ENCODE results near the gene VRTN.
A peak's percentile ranks its signal among the peaks of the same experiment; 100 is the strongest.
"Not testable (repeated sequence)": the region's sequence is repeated elsewhere in the genome, so short reads cannot be mapped to it uniquely, and the experiment has no call there.

VRTN gene

DNA sequence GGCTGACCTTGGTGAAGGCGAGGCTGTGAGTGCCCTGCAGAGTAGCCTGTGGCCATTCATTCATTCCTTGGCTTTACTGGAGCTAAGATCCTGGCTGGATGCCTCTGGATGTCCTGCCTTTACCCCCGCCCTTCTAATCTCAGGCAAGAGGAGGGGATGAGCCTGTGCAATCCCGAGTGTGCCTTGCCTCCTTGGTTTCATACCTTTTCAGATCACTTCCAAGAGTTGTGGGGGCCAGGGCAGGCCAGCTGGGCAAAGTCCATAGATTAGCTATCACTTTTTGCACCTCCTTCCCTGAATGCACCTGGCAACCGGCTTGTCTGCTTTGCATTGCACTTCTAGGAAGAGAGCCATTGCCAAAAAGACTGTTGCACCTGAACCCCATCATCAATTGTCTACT lies 1.5 kb downstream of the VRTN start:
- DNase-seq (ENCODE audit: low spot score): no peak

DNA sequence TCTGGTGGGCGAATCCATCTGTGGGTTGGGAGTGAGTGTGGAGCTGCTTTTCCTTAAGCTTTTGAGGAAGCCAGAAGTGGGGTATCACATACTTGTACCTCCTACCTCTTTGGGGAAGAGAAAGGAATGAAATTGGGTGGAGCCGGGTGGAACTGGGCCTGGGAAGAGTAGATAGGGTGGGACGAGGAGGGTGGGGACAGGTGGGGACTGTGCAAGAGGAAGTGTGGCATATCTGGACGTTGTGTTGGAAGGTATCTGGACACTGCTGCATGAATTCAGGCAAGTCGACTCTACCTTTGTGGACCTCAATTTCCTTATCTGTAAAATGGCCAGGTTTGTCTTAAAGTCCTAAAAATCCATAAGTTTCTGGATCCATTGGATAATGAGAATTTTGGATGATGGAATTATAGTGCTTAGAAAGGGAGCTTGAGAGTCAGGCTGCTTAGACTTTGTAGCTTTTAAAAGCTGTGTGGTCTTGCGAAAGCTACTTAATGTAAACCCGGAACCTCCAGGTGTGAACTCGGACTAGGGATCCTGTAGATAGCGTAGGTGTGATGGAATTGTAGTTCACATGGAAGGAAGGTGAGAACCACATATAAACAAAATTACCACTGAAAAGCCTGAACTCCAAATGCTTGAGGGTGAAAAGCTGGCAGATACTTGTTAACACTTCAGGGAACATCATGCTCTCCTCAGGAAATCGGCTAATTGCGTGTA lies 2.1 kb downstream of the VRTN start:
- no peak for DNase-seq (ENCODE audit: low spot score)

DNA sequence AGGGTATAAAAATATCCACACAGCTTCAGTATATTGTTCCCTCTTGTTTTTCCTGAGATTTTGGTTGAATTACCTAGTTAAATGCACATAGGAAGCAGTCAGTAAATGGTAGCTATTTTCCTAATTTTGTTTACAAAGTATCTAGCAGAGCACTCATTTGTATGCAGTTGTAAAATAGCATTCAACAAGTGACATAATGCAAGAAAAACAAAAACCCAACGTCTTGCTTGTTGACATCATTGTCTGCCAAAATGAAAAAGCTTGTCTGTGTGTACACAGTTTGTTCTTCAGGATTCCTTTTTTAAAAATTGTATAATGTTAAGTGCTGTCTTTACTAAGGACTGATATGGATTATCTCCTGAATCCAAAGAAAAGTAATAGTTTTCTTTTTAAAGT lies 2.7 kb downstream of the VRTN start:
- DNase-seq (ENCODE audit: low spot score): no peak

DNA sequence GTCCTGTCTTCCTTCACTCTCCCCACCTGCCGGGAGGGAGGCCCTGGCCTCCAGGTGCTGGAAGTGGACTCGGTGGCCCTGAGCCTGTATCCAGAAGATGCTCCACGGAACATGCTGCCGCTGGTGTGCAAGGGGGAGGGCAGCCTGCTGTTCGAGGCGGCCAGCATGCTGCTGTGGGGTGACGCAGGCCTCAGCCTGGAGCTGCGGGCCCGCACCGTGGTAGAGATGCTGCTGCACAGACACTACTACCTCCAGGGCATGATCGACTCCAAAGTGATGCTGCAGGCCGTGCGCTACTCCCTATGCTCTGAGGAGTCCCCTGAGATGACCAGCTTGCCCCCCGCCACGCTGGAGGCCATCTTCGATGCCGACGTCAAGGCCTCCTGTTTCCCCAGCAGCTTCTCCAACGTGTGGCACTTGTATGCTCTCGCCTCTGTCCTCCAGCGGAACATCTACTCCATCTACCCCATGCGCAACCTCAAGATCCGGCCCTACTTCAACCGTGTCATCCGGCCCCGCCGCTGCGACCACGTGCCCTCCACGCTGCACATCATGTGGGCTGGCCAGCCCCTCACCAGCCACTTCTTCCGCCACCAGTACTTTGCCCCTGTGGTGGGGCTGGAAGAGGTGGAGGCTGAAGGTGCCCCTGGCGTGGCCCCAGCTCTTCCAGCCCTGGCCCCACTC lies 8.8 kb downstream of the VRTN start:
- no peak for DNase-seq (ENCODE audit: low spot score)

DNA sequence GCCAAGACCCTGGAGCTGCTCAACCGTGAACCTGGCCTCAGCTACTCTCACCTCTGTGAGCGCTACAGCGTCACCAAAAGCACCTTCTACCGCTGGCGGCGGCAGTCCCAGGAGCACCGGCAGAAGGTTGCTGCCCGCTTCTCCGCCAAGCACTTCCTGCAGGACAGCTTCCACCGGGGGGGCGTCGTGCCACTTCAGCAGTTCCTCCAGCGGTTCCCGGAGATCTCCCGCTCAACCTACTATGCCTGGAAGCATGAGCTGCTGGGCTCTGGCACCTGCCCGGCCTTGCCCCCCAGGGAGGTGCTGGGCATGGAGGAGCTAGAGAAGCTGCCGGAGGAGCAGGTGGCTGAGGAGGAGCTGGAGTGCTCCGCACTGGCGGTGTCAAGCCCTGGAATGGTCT lies 9.3 kb downstream of the VRTN start:
- DNase-seq (ENCODE audit: low spot score): no peak

DNA sequence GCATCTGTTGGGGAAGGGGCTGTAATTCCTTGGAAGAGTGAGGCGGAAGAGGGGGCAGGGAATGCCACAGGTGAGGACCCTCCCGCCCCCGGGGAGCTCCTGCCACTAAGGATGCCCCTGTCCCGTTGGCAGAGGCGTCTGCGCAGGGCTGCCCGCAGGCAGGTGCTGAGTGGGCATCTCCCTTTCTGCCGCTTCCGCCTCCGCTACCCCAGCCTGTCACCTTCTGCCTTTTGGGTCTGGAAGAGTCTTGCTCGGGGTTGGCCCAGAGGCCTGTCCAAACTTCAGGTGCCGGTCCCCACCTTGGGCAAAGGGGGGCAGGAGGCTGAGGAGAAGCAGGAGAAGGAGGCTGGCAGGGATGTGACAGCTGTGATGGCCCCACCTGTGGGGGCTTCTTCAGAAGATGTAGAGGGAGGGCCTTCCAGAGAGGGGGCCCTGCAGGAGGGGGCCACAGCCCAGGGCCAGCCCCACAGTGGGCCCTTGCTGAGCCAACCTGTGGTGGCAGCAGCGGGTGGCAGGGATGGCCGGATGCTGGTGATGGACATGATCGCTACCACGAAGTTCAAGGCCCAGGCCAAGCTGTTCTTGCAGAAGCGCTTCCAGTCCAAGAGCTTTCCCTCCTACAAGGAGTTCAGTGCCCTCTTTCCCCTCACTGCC lies 10.0 kb downstream of the VRTN start:
- DNase-seq (ENCODE audit: low spot score): no peak

DNA sequence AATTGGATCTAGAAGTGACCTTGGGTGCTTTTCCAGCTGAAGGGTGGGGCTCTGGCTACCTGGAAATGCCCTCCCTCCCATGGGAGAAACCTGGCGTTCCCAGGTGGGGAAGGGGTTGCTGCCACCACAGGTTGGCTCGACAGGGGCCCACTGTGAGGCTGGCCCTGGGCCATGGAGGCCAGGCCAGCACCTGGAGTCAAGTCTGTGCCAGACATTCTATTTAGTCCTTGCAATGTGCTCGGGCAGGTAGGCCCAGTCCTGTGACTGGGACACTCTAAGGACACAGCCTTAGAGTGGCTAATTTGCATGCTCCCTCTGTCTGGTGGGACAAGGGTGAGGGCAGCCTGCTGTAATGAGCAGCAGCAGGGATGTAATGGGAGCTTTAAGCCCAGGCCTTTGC lies 11.9 kb downstream of the VRTN start:
- DNase-seq (ENCODE audit: low spot score): no peak

DNA sequence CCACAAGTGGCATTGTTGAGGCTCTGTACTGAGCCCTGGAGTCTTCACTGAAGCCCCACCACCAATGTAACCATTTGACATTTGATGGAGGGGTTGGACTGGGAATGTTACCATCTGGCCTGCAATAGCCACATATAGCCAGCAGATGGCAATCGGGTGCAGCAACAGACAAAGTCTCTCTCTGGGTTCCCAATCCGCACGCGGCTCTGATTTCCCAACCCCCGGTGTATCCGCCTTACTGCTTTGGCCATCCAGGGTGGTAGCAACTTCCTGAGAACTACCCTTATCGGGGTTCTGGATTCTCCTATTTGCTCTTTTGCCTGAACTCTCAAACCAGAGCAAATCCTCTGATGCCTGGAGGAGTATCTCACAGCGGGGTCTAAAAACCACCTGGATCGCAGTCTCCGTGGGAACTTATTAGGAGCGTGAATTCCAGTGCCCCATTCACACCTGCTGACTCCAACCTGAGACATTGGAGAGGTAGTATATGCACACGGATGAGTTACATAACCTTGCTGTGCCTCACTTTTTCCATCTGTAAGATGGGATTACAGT lies 14.2 kb downstream of the VRTN start:
- DNase-seq (ENCODE audit: low spot score): peak; percentile 92

DNA sequence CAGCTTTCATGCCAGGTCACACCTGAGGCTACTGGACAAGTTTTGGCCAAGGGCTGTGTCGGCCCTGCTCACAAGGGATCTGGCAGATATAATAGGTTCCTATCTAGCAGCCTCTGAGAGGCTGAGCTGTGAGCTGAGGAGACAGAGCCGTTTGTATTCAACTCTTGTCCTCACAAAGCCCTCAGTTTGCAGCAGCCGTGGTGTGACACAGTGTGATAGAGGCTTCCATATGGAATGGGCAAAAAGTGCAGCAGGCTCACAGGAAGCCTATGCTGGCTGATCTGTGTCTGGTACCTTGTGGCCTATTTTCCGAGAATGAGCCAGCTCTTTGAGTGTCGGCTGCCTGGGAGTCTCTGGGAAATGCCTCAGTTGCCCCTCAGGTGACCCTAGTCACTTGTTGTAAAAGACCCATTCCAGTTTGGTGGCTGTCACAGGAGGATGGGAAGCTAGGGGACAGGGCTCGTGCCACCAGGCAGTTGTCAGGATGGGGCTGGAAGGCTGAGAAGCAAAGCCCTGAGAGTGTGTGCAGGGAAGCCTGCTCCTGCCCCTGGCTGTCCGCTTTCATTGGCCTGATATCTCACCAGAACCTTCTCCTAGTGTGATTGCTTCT lies 16.1 kb downstream of the VRTN start:
- DNase-seq (ENCODE audit: low spot score): no peak

DNA sequence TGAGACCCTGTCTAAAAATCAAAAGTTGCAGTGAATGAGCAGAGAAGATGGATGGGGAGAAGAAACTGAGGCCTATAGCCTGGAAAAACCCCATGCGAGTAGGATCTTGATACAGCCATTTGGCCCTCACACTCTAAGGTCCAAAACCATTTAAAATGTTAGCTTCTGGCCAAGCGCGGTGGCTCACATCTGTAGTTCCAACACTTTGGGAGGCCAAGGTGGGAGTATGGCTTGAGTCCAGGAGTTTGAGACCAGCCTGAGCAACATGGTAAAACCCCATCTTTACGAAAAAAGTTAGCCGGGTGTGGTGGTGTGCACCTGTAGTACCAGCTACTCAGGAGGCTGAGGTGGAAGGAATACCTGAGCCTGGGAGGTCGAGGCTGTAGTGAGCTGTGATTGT lies 19.8 kb downstream of the VRTN start:
- no peak for DNase-seq (ENCODE audit: low spot score)

DNA sequence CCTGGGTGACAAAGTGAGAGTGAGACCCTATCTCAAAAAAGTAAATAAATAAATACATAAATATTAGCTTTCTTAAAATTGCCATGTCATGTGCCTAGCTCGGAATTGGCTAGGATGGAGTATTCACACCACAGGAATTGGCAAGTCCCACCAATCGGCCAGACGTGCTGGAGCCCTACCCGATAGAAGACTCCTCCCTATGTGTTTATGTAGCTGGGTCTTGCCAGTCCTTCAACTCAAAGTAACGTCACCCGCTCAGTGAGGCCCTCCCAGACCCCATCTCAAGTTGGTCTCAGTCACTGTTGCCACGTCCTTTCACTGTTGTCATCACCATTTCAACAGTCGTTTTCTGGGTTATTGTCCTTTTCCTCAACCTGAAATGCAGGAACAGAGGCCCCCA lies 20.2 kb downstream of the VRTN start:
- DNase-seq (ENCODE audit: low spot score): no peak

DNA sequence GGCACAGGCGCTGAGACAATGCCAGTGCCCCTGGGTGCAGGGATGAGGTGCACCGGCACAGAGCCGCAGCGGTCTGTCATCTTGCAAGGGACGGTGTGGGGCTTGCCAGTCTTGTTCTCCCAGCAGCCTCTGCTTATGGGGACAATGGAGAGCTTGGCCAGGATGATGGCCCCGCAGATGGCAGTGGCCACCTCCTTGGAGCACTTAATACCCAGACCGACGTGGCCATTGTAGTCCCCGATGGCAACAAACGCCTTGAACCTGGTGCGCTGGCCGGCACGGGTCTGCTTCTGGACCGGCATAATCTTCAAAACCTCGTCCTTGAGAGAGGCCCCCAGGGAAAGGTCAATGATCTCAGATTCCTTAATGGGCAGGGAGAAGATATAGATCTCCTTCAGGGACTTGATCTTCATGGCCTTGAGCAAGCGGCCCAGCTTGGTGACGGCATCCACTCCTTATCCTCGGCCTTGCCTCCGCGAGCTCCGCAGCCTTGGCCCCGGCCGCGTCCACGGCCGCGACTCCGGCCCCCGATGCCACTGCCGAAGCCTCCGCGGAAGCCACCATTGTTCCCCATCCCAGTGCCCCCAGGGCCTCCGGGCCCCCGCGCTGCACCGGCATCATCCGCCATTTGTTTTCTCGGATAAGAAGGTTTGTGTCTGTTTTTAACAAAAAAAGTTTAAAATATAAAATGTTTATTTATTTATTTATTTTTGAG lies 29.9 kb downstream of the VRTN start:
- no peak for DNase-seq (ENCODE audit: low spot score)

DNA sequence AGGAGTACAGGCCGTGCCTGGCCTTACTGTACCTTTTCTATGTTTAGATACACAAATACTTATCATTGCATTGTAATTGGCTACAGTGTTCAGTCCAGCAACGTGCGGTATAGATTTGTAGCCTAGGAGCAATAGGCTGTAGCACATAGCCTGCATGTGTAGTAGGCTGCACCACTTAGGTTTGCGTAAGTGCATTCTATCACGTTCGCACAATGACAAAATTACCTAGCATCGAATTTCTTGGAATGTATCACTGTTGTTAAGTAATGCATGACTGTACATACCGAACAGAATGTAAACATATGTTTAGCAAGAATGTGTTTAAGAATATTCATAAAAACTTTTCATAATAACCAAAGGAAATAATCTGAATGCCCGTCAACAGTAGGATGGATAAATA lies 31.9 kb downstream of the VRTN start:
- no peak for DNase-seq (ENCODE audit: low spot score)

DNA sequence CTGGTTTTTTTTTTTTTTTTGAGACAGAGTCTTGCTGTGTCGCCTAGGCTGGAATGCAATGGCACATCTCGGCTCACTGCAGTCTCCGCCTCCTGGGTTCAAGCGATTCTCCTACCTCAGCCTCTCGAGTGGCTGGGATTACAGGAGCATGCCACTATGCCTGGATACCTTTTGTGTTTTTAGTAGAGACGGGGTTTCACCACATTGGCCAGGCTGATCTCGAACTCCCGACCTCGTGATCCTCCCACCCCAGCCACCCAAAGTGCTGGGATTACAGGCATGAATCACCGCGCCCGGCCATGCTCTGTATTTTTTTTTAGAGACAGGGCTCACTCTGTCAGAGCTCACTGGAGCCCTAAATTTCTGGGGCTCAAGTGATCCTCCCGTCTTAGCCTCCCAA lies 32.6 kb downstream of the VRTN start:
- no peak for DNase-seq (ENCODE audit: low spot score)

DNA sequence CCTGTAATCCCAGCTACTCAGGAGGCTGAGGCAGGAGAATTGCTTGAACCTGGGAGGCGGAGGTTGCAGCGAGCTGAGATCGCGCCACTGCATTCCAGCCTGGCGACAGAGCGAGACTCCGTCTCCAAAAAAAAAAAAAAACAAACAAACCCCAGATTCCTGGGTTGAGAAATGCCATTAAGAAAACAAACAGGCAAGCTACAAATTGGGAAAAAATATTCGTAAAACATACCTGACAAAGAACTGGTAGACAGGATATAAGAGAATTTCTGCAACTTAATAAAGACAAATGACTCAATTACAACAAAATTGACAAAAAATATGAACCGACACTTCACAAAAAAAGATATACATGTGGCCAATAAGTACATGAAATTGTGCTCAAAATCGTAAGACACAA lies 33.3 kb downstream of the VRTN start:
- DNase-seq (ENCODE audit: low spot score): not testable (repeated sequence)

DNA sequence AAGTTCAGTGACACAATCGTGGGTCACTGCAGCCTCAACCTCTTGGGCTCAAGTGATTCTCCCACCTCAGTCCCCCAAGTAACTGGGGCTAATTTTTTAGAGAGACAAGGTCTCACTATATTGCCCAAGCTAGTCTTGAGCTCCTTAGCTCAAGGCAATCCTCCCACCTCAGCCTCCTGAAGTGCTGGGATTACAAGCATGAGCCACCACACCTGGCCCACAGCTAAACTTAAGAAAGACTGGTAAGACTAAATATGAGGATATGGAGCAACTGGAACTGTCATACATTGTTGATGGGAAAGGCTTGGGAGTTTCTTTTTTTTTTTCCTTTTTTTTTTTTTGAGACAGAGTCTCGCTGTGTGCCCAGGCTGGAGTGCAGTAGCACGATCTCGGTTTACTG lies 34.0 kb downstream of the VRTN start:
- DNase-seq (ENCODE audit: low spot score): no peak

DNA sequence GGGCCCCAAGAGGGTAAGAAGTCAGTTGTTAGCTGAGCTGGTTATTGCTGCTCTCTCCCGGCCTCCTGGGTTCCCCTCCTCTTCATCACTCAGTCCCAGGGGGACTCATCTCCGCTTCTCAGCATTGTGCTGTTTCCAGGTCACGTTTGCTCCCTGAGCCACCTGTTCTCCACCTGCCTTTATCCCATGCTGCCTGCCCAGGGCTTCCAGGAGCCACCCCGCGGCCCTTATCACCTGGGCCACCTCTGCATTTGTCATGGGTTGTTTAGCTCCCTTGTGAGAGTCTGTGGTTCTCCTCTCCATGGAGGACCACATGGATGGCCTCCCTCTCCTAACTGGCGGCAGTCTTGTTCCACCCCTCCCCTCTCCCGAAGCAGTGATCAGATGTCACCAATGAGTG lies 41.7 kb downstream of the VRTN start:
- DNase-seq (ENCODE audit: low spot score): no peak

DNA sequence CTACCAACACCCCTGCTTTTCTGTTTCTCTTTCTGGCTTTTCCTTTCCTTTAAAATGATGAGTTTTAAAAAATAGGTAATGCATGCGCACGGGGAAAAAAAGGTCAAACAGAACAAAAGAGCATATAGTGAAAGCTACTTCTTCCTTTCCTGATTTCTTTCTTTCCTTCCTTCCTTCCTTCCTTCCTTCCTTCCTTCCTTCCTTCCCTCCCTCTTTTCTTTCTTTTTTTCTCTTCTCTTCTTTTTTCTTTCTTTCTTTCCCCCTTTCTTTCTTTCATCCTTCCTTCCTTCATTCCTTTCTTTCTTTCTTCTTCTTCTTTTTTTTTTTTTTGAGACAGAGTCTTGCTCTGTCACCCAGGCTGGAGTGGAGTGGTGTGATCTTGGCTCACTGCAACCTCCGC lies 42.2 kb downstream of the VRTN start:
- not testable (repeated sequence) for DNase-seq (ENCODE audit: low spot score)

DNA sequence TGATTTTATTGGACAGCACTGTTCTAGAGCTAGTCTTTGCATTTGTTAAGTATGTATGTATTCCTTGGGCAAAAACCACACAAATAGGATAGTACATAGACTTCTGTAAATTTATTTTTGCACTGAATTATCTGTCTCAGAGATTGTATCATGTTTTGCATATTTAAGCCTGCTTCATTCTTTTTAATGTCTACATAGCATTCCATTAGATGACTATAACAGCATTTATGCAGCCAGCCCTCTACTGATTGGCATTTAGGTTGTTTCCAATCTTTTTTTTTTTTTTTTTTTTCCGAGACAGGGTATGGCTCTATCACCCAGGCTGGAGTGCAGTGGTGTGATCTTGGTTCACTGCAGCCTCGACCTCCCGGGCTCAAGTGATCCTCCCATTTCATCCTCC lies 43.2 kb downstream of the VRTN start:
- no peak for DNase-seq (ENCODE audit: low spot score)

DNA sequence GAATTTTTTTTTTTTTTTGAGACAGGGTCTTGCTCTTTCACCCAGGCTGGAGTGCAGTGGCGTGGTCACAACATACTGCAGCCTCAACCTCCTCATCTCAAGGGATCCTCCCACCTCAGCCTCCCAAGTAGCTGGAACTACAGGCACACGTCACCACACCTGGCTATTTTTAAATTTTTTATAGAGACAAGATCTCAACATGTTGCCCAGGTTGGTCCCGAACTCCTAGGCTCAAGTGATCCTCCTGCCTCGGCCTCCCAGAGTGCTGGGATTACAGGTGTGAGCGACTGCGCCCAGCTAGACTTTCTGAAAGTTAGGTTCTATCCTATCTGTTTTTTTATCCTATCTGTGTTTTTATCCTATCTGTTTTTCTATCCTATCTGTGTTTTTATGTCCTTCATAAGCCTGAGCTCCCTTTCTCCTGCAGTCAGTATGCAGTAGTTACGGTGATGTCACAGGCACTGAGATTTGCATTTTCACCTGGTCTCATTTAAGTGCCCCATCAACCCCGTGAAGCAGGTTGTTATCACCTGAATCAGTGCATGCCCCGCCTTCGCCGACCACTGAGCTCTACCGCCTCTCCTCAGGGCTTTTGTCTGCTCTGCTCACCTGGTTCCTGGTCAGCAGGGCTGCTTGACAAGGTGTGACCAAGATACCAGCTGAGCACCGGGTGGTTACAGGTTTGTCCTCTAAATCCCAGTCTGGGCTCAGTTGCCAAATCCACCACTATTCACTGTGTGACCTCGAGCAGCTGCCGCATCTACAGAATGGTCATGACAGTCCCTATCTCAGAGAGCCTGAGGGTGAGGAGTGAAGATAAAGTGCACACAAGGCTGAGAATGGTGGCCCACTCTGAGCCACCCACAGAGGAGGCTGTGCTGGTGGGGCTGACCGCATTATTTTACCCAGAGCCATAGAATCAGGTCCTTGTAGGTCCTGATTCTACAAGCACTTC lies 44.6 kb downstream of the VRTN start:
- DNase-seq (ENCODE audit: low spot score): no peak

DNA sequence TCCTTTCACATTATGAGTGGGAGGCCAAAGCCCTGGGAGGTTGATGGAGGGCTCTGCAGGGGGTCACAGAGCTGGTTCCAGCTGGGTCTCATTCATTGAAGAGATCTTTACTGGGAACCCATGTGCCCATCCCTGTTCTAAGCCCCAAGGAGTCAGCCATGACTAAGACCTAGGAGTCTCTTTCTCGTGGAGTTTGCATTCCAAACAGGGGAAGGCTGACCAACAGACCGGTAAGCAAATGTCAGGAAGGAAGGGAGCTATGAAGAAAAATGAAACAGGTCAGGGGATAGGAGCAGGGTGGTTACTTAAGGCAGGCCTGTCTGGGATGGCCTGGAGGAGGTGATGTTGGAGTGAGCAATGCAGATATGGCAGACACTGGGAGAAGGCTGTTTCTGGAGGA lies 46.3 kb downstream of the VRTN start:
- DNase-seq (ENCODE audit: low spot score): no peak
